IMR-90 (cell line): Measurements from ENCODE around the gene SOBP. TPM values are rescaled to one million over a fixed set of nuclear protein-coding genes. Genes with fewer than 3 reads are reported as not detected.

Experiments
- ATAC-seq: fragments of 200-7000 bp; cut with Tn5 transposase; 2 replicates; pipeline ENCODE4 v1.9.1; 2020; ENCODE audit warnings: low read depth, mild to moderate bottlenecking, moderate library complexity
- BruUV-seq: library from RNA; stranded (reverse); fragments of 400-500 nt; replicated peaks from 2 replicates; lab custom pipeline; 2021; lab: Mats Ljungman, UMichigan
- CTCF ChIA-PET: fragments of 300-600 bp; formaldehyde crosslinking; extraction: SDS; loops from one replicate; lab custom pipeline; 2021; ENCODE audit warnings: antibody characterized with exemption; lab: Yijun Ruan, JAX
- POLR2A ChIA-PET: fragments of 300-600 bp; sonication (Branson Sonifier 250); formaldehyde crosslinking; loops from one replicate; lab custom pipeline; 2022; ENCODE audit warnings: antibody characterized with exemption; ENCODE audit not compliant: unreplicated experiment; lab: Charles Lee
- DNase-seq: peaks from one replicate; pipeline ENCODE4 v3.0.0; 2013
- H2AFZ ChIP-seq: replicated peaks from 2 replicates; pipeline ENCODE3; 2013; ENCODE audit warnings: low read length, mild to moderate bottlenecking; ENCODE audit not compliant: poor library complexity
- H2AK5ac ChIP-seq: 2 replicates; pipeline ENCODE4 v1.6.1; 2013; ENCODE audit warnings: low read depth, low read length, inconsistent platforms
- H2AK9ac ChIP-seq: replicated peaks from 2 replicates; pipeline ENCODE3; 2013; ENCODE audit warnings: mild to moderate bottlenecking, low read depth, low read length, moderate library complexity; ENCODE audit not compliant: poor library complexity
- H2BK120ac ChIP-seq: 2 replicates; pipeline ENCODE4 v1.6.1; 2013; ENCODE audit warnings: low read depth, low read length, inconsistent platforms
- H2BK15ac ChIP-seq: 3 replicates; pipeline ENCODE4 v1.6.1; 2013; ENCODE audit warnings: low read depth, low read length, inconsistent platforms
- H2BK20ac ChIP-seq: 2 replicates; pipeline ENCODE4 v1.6.1; 2013; ENCODE audit warnings: low read depth, mild to moderate bottlenecking, inconsistent platforms, low read length, moderate library complexity
- H2BK5ac ChIP-seq: 2 replicates; pipeline ENCODE4 v1.6.1; 2013; ENCODE audit warnings: mild to moderate bottlenecking, low read depth, low read length, inconsistent platforms; ENCODE audit not compliant: poor library complexity, severe bottlenecking
- H3K14ac ChIP-seq: replicated peaks from 2 replicates; pipeline ENCODE4 v1.6.1; 2013; ENCODE audit warnings: low read depth, low read length, inconsistent platforms
- H3K18ac ChIP-seq: 2 replicates; pipeline ENCODE4 v1.6.1; 2013; ENCODE audit warnings: low read depth, low read length, control low read depth
- H3K23ac ChIP-seq: 2 replicates; pipeline ENCODE4 v1.6.1; 2013; ENCODE audit warnings: low read depth, low read length, inconsistent platforms
- H3K27ac ChIP-seq: 2 replicates; pipeline ENCODE4 v1.5.1; 2013; ENCODE audit warnings: mild to moderate bottlenecking, control low read depth, low read length; ENCODE audit not compliant: insufficient read depth
- H3K27me3 ChIP-seq: 2 replicates; pipeline ENCODE4 v1.6.1; 2013; ENCODE audit warnings: low read length; ENCODE audit not compliant: control insufficient read depth, insufficient read depth
- H3K36me3 ChIP-seq: 2 replicates; pipeline ENCODE4 v1.6.1; 2013; ENCODE audit warnings: low read length, mixed read lengths; ENCODE audit not compliant: control insufficient read depth, insufficient read depth
- H3K4ac ChIP-seq: 2 replicates; pipeline ENCODE4 v1.6.1; 2013; ENCODE audit warnings: low read depth, low read length, inconsistent platforms
- H3K4me1 ChIP-seq: 2 replicates; pipeline ENCODE4 v1.6.1; 2013; ENCODE audit warnings: low read length, mixed read lengths; ENCODE audit not compliant: control insufficient read depth, insufficient read depth
- H3K4me2 ChIP-seq: 2 replicates; pipeline ENCODE4 v1.6.1; 2013; ENCODE audit warnings: low read depth, mild to moderate bottlenecking, control low read depth, low read length, moderate library complexity
- H3K4me3 ChIP-seq: 2 replicates; pipeline ENCODE4 v1.5.1; 2013; ENCODE audit warnings: low read depth, mild to moderate bottlenecking, control low read depth, low read length, moderate library complexity; ENCODE audit not compliant: insufficient read depth
- H3K56ac ChIP-seq: 2 replicates; pipeline ENCODE4 v1.6.1; 2013; ENCODE audit warnings: low read length, inconsistent platforms; ENCODE audit not compliant: insufficient read depth; ENCODE audit errors: extremely low read depth
- H3K79me1 ChIP-seq, 2 experiments: 2 replicates each; pipeline ENCODE4 v1.6.1; 2013; ENCODE audit warnings: low read length in 2 of 2, inconsistent platforms in 1 of 2, low read depth in 1 of 2
- H3K9ac ChIP-seq: 2 replicates; pipeline ENCODE4 v1.6.1; 2013; ENCODE audit warnings: low read depth, low read length, control low read depth
- H3K9me1 ChIP-seq: 2 replicates; pipeline ENCODE4 v1.6.1; 2013; ENCODE audit warnings: low read length, inconsistent platforms; ENCODE audit not compliant: insufficient read depth
- H3K9me3 ChIP-seq: 2 replicates; pipeline ENCODE4 v1.6.1; 2013; ENCODE audit warnings: low read length; ENCODE audit not compliant: control insufficient read depth, insufficient read depth
- H4K20me1 ChIP-seq: 2 replicates; pipeline ENCODE4 v1.6.1; 2013; ENCODE audit warnings: low read length, inconsistent platforms; ENCODE audit not compliant: insufficient read depth
- H4K5ac ChIP-seq: 2 replicates; pipeline ENCODE4 v1.6.1; 2013; ENCODE audit warnings: mild to moderate bottlenecking, low read depth, low read length, control low read depth
- H4K8ac ChIP-seq, 2 experiments: 2 replicates each; pipeline ENCODE4 v1.6.1; 2013; ENCODE audit warnings: low read depth in 2 of 2, low read length in 2 of 2, control low read depth in 1 of 2, inconsistent platforms in 1 of 2
- H4K91ac ChIP-seq: 2 replicates; pipeline ENCODE4 v1.6.1; 2013; ENCODE audit warnings: low read depth, low read length, inconsistent platforms; ENCODE audit not compliant: insufficient read depth
- BHLHE40 ChIP-seq: fragments of 150-350 bp; IDR thresholded peaks from 2 replicates; pipeline ENCODE4 v1.6.1; 2016; ENCODE audit warnings: mild to moderate bottlenecking, low read depth, low read length
- ELK1 ChIP-seq: fragments of 150-350 bp; IDR thresholded peaks from 2 replicates; pipeline ENCODE4 v1.6.1; 2016; ENCODE audit warnings: low read depth, mild to moderate bottlenecking, low read length, moderate library complexity, borderline replicate concordance
- FOS ChIP-seq: fragments of 150-350 bp; IDR thresholded peaks from 2 replicates; pipeline ENCODE4 v1.6.1; 2016; ENCODE audit warnings: low read depth, low read length
- MAFK ChIP-seq: IDR thresholded peaks from 2 replicates; pipeline ENCODE4 v1.6.1; 2012; ENCODE audit warnings: low read depth, low read length, improper control_type of control experiment
- MXI1 ChIP-seq: IDR thresholded peaks from 2 replicates; pipeline ENCODE4 v1.6.1; 2012; ENCODE audit warnings: low read depth, mild to moderate bottlenecking, low read length, moderate library complexity, borderline replicate concordance
- RAD21 ChIP-seq: IDR thresholded peaks from 2 replicates; pipeline ENCODE4 v1.6.1; 2012; ENCODE audit warnings: low read length, improper control_type of control experiment
- RFX5 ChIP-seq: IDR thresholded peaks from 2 replicates; pipeline ENCODE4 v1.8.0; 2012; ENCODE audit warnings: low read depth, mild to moderate bottlenecking, low read length, moderate library complexity
- SMC3 ChIP-seq: fragments of 150-350 bp; IDR thresholded peaks from 2 replicates; pipeline ENCODE4 v1.6.1; 2016; ENCODE audit warnings: low read depth, mild to moderate bottlenecking, antibody characterized with exemption, low read length, moderate library complexity
- WGBS, 2 experiments: methylation state at CpG; one replicate each; pipeline versions ENCODE4 v1.1.5 to v1.1.7; 2013; ENCODE audit warnings: missing lambda C conversion rate in 2 of 2; ENCODE audit not compliant: insufficient read length in 1 of 2; ENCODE audit errors: extremely low coverage in 2 of 2; 5-methylcytosine and 5-hydroxymethylcytosine counted together
- dilution Hi-C: fragments of 300-500 bp; cut with HindIII; formaldehyde crosslinking; loops from one replicate; pipeline ENCODE4 v1.14.3; 2018; ENCODE audit warnings: low sequenced_read_pairs; ENCODE audit not compliant: unreplicated experiment
- in situ Hi-C: fragments of 300-500 bp; cut with MboI; formaldehyde crosslinking; loops from 3 replicates; pipeline ENCODE4 v1.14.3; 2019; ENCODE audit warnings: low sequenced_read_pairs, inconsistent platforms, mixed read lengths
- intact Hi-C: fragments of 100-400 bp; cut with micrococcal nuclease; formaldehyde crosslinking; loops from 2 replicates; pipeline ENCODE4 v1.10.0; 2022
- polyA plus RNA-seq, 3 experiments: library from polyadenylated mRNA; depleted of rRNA; stranded (reverse); fragments of >200 nt; gene quantifications; 2 replicates each; pipeline ENCODE4 v1.2.3, GENCODE V29; 2012; ENCODE audit warnings: low replicate concordance in 1 of 3
- total RNA-seq: library from RNA; depleted of rRNA; stranded (reverse); fragments of >200 nt; gene quantifications from 2 replicates; pipeline ENCODE4 v1.2.3, GENCODE V29; 2012

The SOBP gene
- total and polyA plus RNA-seq, 2 of the 4 experiments (the other 2 are of a cell fraction): 0.60 to 0.72 TPM

DNA sequence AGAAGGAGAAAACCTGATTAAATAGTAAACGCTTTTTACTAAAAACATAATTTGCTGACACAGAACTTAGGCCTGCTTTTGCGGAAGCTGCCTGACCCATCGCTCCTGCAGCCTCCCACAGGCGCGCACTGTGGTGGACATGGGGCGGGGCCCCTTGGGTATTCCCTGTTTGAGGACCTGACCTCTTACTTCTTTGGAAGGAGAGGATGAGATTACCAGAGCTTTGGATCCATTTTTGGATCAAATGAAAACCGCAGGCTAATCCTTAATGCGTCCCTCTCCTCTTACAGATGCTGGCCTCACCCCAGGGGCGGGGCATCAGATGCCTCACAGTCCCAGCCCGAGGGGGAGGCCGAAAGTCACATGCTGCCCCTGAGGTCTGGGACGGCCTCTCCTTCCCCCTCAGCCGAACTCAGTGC lies 183.2 kb downstream of the SOBP start:
- Histone ChIP-seq H3K56ac (no peak overlapping the region), H2BK20ac (no peak overlapping the region), H3K36me3 (no peaks in the 10 kb centered on the region), H3K14ac (no peak overlapping the region), H2AK9ac (no peak overlapping the region), H3K9me1 (no peaks in the 10 kb centered on the region), H3K18ac (no peak overlapping the region), H3K4ac (no peak overlapping the region), H4K5ac (no peak overlapping the region), H3K27me3 (no peaks in the 10 kb centered on the region), H4K91ac (no peak overlapping the region), H2BK120ac (no peak overlapping the region), H3K4me2 (no peak overlapping the region), H4K20me1 (no peaks in the 10 kb centered on the region), H4K8ac (no peak overlapping the region), H2AK5ac (no peak overlapping the region), H3K79me1 (no peaks in the 10 kb centered on the region), H3K9me3 (no peaks in the 10 kb centered on the region), H2BK5ac (no peak overlapping the region), H3K4me3 (no peak overlapping the region), H3K23ac (no peak overlapping the region), H3K27ac (no peak overlapping the region), H2BK15ac (no peak overlapping the region), H3K4me1 (peaks cover 6% of the 10 kb centered on the region; the same call in 1 of the 2 replicates), H2AFZ (no peak overlapping the region), H3K9ac (no peak overlapping the region)
- no TSS peak for BruUV-seq
- WGBS, 2 experiments: no CpG with 5 or more reads among the region's 13 CpGs
- no peak for ATAC-seq
- intact Hi-C loops (loop anchor here (10.0 kb wide), 1 partner anchor 282 kb away; the partner anchor contains the start of gene SEC63), in situ Hi-C loops (loop anchor here (5.0 kb wide), 2 partner anchors 34 to 174 kb away; no protein-coding TSS in a partner anchor), dilution Hi-C loops (no loop called here)
- CTCF ChIA-PET: no interaction called here
- no peak for DNase-seq
- TF ChIP-seq FOS (no peak), RAD21 (no peak), BHLHE40 (no peak), ELK1 (no peak), MXI1 (no peak), MAFK (peak; percentile 19; the same call in 1 of the 2 replicates), SMC3 (no peak), RFX5 (no peak)
- POLR2A ChIA-PET: no interaction called here
